Smooth muscle cell of the brain vasculature (primary cell): Measurements from ENCODE around the gene OPN3.

Experiments
- DNase-seq: peaks from one replicate; pipeline ENCODE4 v3.0.0-alpha.2; 2012; ENCODE audit warnings: low read depth, low spot score

OPN3 gene

DNA sequence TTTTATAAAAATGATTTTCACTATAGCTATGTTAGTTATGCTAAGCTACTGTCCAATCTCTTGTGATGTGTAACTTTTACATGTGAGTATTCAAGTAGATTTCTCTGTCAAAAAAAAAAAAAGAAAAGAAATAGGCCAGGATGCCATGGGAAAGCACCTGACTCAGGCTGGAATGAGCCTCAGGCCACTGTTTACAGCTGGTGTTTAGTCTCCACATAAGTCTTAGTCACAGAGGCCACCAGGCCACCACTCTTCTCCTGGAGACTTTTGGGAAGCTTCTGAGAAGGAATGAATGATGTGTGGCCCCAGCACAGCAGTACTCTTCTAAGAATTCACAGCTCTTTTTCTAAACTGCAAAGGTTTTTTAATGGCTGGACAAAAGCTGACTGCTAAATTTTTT, 48.9 kb downstream of the OPN3 start:
- DNase-seq, result no peak

- no peak for DNase-seq
Measured at GRCh38 chr1:241590719-241591118, 49.5 kb downstream of the OPN3 start.

GRCh38 chr1:241589521-241589920, 50.6 kb downstream of the OPN3 start:
- no peak for DNase-seq

GRCh38 chr1:241586905-241587512, 53.2 kb downstream of the OPN3 start:
- no peak for DNase-seq

DNA sequence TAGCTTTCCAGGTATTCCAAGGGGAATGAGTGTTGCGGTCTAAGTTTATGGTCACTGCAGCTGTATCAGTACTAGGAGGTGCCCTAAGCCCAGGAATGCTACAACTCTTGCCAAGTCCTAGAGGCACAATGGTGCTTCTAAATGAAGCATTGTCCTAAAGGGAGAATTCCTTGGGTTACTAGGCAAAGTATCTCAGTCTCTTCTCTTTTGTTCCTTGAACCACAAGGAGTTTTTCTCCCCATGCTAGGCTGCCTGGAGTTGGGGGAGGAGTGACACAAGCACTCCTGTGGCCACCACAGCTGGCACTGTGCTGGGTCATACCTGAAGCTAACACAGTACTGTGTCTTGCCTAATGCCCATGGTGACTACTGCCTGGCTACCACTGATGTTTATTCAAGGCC, 57.2 kb downstream of the OPN3 start:
- DNase-seq, result no peak

DNA sequence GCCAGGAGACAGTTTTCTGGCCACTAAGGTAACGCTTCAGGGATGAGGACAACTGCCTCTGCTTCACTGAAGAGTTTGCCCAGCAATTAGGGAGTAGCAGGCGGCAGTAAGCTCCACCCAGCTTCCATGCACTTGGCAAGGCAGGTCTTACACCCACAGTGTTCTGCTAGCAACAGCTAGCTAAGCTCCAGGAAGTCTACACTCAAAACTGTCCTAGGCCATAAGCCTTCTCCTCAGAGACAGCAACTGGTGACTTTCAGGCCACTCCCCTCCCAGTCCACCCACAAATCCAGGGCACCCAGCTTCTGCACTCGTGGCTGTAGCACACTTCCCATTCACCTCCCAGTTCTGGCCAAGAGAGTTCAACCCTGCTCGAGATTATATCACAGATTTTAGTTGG, 60.7 kb downstream of the OPN3 start:
- no peak for DNase-seq

DNA sequence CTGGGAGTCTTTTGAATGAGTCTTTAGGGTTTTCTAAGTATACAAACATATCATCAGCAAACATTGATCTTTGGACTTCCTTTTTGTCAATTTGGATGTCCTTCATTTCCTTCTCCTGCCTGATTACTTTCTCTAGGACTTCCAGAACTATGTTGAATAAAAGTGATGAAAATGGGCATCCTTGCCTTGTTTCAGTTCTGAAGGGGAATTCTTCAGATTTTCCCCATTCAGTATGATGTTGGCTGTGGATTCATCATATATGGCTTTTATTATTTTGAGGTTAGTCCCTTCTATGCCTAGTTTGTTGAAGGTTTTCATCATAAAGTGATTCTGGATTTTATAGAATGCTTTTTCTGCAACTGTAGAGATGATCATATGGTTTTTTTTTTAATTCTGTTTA, 66.0 kb downstream of the OPN3 start:
- DNase-seq, result no peak

DNA sequence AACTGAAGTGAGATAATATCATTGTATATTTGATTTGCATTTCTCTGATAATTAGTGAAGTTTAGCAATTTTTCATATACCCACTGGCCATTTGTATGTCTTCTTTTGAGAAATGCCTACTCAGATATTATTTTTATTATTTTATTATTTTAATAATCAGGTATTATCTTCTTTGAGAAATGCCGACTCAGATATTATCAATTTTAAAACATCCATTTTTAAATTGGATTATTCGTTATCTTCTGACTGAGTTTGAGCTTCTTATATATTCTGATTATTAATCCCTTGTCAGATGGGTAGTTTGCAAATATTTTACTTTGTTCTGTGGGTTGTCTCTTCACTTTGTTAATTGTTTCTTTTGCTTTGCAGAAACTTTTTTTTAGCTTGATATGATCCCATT, 70.3 kb downstream of the OPN3 start:
- DNase-seq, result no peak

DNA sequence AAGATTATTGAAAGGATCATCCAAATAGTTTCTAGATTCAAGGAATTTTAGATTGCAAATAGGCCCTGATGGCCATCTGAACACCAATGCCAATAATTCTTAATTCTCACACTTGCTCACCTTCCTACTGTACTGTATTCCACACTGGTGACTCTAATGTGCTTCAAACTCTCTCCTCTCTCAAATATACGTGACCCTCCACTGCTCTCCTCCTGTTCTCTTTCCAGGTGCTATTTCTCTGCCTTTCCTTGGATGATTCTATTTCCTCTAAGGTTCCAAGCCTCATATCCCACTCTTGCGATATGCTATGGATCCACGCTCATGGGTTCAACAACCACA, 79.4 kb downstream of the OPN3 start:
- DNase-seq, result no peak

DNA sequence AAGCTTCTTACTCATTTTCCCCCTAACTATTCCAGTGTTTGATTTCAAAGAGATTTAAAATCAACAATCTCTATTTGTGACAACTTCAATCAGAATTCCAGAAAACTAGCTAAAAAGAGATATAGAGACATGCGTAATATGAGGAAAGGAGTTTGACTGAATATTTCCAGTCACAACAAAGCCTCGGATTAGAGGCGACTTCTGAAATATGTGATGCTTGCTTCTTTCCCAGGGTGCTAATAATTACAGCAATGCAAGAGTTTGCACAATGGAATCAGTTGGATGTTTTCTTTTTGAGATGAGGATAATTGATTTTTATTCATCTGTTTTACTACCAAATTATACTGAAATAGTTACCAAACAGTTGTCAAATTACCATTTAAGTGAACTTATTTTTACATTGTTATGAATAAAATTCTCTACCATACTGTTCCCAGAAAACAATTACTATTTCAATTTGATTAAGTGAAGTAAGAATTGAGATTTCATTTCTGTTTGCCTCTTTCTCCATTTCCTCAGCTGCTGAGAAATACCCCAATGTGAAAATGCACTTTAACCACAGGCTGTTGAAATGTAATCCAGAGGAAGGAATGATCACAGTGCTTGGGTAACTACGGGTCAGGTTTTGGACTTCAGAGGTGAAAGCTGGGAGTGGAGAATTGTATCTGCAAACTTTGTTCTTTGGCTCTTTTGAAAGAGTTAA, 79.9 kb downstream of the OPN3 start:
- no peak for DNase-seq

DNA sequence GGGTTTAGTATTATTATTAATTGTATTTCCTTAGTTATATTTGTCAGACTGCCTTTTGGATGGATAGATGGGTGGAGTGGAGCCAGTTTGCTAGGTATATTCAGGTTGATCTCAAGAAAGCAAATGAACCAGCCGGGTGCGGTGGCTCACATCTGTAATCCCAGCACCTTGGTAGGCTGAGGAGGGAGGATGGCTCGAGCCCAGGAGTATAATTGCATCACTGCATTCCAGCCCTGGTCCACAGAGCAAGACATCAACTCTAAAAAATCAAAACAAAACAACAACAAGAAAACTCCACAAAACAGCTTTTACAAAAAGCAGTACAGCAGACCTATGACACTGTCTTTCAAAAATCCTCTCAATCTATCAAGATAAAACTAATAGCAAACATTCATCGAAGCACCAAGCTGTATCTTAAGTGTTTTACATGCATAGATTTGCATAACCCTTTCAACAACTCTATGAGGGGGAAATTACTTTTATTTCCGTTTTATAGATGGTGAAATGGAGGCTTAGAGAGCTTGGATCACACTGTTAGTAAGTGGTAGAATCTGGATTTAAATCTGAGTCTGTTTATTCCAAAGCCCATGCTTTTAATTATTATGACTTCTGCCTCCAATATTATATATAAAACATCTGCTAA, 82.5 kb downstream of the OPN3 start:
- DNase-seq, result no peak

GRCh38 chr1:241557031-241557430, 83.1 kb downstream of the OPN3 start:
- DNase-seq, result no peak

GRCh38 chr1:241555526-241555925, 84.6 kb downstream of the OPN3 start:
- no peak for DNase-seq

DNA sequence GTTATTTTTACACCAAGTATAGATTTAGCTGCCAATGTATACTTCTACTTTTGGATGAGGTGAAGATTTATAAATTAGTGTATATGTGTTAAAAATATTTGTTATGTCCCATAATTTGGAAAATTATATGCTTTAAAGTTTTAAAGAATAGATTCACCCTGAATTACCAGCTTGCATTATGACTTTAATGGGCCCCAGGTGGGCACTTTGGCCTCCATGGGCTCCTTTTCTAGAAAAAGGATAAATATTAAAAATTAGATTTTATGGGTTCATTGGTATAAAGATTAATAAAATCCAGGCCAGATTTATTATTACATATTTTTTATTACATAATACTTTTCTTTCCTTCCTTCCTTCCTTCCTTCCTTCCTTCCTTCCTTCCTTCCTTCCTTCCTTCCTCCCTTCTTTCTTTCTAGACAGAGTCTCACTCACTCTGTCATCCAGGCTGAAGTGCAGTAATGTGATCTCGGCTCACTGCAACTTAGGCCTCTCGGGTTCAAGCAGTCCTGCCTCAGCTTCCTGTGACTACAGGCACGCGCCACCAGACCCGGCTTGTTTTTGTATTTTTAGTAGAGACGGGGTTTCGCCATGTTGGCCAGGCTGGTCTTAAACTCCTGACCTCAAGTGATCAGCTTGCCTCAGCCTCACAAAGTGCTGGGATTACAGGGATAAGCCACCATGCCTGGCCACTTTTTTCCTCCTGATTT, 86.1 kb downstream of the OPN3 start:
- DNase-seq, result no peak

DNA sequence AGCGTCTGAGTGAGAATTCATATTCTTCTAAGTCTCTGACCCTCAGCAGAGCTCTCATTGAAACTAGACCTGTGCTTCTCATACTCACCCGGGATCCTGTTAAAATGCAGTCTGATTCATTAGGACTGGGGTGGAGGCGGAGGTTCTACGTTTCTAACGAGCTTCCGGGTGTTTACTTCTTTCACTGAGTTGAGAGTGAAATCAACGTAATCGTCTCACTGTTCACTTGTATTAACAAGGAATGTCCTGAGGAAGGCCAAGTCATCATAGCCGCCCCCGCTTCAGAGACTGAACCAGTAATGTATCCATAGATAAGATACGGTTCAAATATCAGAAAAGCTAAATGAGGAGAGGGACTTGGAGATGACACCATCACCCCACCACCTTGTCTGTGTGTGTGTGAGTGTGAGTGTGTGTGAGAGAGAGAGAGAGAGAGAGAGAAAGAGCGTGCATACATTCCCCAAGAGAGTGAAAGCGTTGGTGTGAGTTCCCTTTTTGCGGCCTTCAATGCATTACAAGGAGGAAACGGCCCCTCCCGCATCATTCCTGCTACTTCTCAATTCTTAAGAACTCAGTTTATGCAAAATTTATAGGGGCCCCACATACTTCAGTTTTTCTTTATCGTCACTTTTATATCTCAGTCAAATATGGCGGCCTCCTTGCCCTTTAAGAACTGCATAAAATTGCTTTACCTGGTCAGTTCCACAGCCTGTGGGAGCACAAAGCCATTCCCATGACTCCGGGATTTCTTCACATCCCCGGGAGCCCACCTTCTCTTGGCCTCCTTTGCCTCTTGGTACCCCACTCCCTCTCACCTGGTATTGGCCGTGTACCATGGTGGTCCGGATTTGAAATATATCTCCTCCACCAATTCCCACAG, 88.2 kb downstream of the OPN3 start:
- DNase-seq, result no peak

DNA sequence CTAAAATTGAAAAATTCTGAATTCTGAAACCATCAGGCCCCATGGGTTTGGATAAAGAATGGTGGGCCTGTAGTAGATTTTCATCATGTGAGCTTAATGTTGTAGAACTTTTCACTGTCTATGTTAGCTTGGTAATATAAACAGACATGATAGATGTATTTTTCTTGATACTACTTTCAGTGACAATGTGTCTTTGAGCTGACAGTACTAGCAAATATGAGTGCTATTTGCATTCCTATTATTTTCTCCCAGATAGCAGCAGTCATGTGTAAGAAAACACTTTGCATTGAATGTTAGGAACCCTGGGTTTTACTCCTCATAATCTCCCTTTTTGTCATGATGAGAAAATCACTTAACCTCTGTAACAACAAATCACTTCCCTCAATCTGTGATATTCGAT, 89.9 kb downstream of the OPN3 start:
- DNase-seq, result no peak

DNA sequence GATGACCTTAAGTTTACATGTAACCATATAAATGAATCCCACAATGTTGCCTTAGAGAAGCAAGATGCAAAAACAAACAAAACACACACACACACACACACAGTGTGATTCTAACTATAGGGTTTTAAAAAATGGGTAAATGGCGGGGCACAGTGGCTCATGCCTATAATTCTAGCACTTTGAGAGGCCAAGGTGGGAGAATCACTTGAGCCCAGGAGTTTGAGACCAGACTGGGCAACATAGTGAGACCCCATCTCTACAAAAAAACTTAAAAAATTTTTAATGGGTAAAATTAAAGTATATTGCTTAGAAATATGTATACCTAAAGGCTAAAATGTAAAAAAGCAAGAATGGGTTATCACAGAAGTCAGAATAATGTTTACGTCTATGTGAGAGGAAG, 92.2 kb downstream of the OPN3 start:
- no peak for DNase-seq
